ENCODE data around the gene IL22RA2. TPM values are rescaled to one million over a fixed set of nuclear protein-coding genes. Genes with fewer than 3 reads are reported as not detected.
"Not testable (repeated sequence)": the region's sequence is repeated elsewhere in the genome, so short reads cannot be mapped to it uniquely, and the experiment has no call there.

The IL22RA2 gene
- polyA plus RNA-seq, 3 donors from 2014 or later, result not detected

- Mint-ChIP-seq H3K27me3 (ENCODE audit: low read depth in 3 of 3) (peaks cover 0 to 1% (median 0%) of the 10 kb centered on the region in 3 donors), H3K4me3 (peak overlapping the region in 1 of 5 donors; percentile 50), H3K9me3 (no peaks in the 10 kb centered on the region), H3K4me1 (peaks cover 74 to 86% of the 10 kb centered on the region in 2 donors), H3K36me3 (peaks cover 13 to 19% (median 14%) of the 10 kb centered on the region in 3 donors), H3K27ac (peak overlapping the region in 2 of 6 donors; percentile 4 to 5)
- no peak for DNase-seq
These were observed 38.5 kb upstream of the IL22RA2 start for GRCh38 chr6:137211910-137212309.

- Mint-ChIP-seq H3K4me3 (no peak overlapping the region), H3K9me3 (no peaks in the 10 kb centered on the region), H3K36me3 (peaks cover 17 to 26% (median 18%) of the 10 kb centered on the region in 3 donors), H3K27ac (peak overlapping the region in 3 of 6 donors; percentile 18 to 66 (median 62)), H3K4me1 (peaks cover 71 to 81% of the 10 kb centered on the region in 2 donors), H3K27me3 (ENCODE audit: low read depth in 3 of 3) (no peaks in the 10 kb centered on the region)
- no peak for DNase-seq
These were observed 37.5 kb upstream of the IL22RA2 start for GRCh38 chr6:137210903-137211302.

- H3K9me3 Mint-ChIP-seq, result no peaks in the 10 kb centered on the region
- DNase-seq, result no peak
- H3K27ac Mint-ChIP-seq, result peak overlapping the region in 1 of 6 donors; percentile 64
- peaks cover 59% of the 10 kb centered on the region in 2 donors for H3K4me1 Mint-ChIP-seq
- H3K36me3 Mint-ChIP-seq, result peaks cover 34 to 49% (median 36%) of the 10 kb centered on the region in 3 donors
- H3K27me3 Mint-ChIP-seq (ENCODE audit: low read depth in 3 of 3), result no peaks in the 10 kb centered on the region
- no peak overlapping the region for H3K4me3 Mint-ChIP-seq
These were observed 34.8 kb upstream of the IL22RA2 start for GRCh38 chr6:137208279-137208678.

DNA sequence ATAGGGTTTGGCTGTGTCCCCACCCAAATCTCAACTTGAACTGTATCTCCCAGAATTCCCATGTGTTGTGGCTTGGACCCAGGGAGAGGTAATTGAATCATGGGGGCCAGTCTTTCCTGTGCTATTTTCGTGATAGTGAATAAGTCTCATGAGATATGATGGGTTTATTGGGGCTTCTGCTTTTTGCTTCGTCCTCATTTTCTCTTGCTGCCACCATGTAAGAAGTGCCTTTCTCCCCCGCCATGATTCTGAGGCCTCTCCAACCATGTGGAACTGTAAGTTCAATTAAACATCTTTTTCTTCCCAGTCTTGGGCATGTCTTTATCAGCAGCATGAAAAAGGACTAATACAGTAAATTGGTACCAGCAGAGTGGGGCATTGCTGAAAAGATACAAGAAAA is 34.0 kb upstream of the IL22RA2 start:
- H3K27ac Mint-ChIP-seq, result peak overlapping the region in 3 of 6 donors; percentile 2 to 29 (median 8)

DNA sequence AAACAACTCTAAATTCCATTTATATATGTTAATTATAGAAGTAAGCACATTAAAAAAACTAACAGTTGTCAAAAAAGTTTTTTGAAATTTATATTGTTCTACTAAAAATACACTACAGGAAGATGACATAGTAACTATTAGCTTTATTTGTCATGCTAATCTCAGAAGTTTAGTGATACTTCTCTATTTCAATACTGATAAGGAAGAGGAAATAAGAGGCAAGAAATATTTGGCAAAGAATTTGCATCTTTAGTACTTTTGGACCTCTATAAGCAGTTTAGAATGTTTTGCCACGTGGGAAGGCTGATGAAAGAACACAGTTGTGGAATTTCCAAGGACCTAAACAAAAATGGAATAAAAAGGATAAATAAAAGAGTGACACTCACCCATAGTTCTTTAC is 33.1 kb upstream of the IL22RA2 start:
- Mint-ChIP-seq H3K9me3 (no peaks in the 10 kb centered on the region), H3K4me1 (peaks cover 43 to 49% of the 10 kb centered on the region in 2 donors), H3K36me3 (peaks cover 40 to 62% (median 43%) of the 10 kb centered on the region in 3 donors), H3K27ac (peak overlapping the region in 1 of 6 donors; percentile 50), H3K27me3 (ENCODE audit: low read depth in 3 of 3) (no peaks in the 10 kb centered on the region), H3K4me3 (no peak overlapping the region)
- no peak for DNase-seq

More for the DNA sequence above, 34.0 kb upstream of the IL22RA2 start:
- H3K9me3 Mint-ChIP-seq; DNase-seq; H3K4me3 Mint-ChIP-seq; H3K27me3 Mint-ChIP-seq (ENCODE audit: low read depth in 3 of 3): not testable (repeated sequence)
- Mint-ChIP-seq H3K36me3 (peaks cover 37 to 54% (median 40%) of the 10 kb centered on the region in 3 donors), H3K4me1 (peaks cover 52 to 53% of the 10 kb centered on the region in 2 donors)

DNA sequence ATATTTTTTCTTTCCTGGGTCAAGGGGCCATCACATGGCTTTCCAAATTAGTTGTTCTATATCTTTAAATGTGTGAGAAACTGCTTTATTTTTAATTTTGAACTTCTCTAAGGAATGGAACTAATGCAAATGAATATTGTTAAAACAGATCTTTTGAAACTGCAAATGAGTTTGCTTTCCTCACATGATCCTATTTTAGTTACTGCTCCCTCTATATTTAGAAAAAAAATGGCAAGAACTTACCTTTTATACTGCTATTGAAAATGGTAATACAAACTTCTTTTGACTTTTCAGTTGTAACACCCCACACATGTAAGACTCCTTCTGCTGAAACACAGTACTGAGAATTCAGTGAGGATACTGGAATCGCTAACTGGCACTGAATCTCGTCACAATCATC is 29.8 kb upstream of the IL22RA2 start:
- peaks cover 24 to 28% of the 10 kb centered on the region in 2 donors for H3K4me1 Mint-ChIP-seq
- peaks cover 0 to 3% (median 0%) of the 10 kb centered on the region in 3 donors for H3K27me3 Mint-ChIP-seq (ENCODE audit: low read depth in 3 of 3)
- peak overlapping the region in 1 of 6 donors; percentile 53 for H3K27ac Mint-ChIP-seq
- H3K9me3 Mint-ChIP-seq, result no peaks in the 10 kb centered on the region
- no peak for DNase-seq
- no peak overlapping the region for H3K4me3 Mint-ChIP-seq
- H3K36me3 Mint-ChIP-seq, result peaks cover 46 to 67% (median 49%) of the 10 kb centered on the region in 3 donors

- Mint-ChIP-seq H3K4me1 (peaks cover 26 to 27% of the 10 kb centered on the region in 2 donors), H3K36me3 (peaks cover 45 to 66% (median 48%) of the 10 kb centered on the region in 3 donors), H3K9me3 (no peaks in the 10 kb centered on the region), H3K27ac (peak overlapping the region in 2 of 6 donors; percentile 12 to 37), H3K27me3 (ENCODE audit: low read depth in 3 of 3) (peaks cover 0 to 3% (median under 1%) of the 10 kb centered on the region in 3 donors), H3K4me3 (no peak overlapping the region)
- DNase-seq, result no peak
These were observed 28.6 kb upstream of the IL22RA2 start for GRCh38 chr6:137202078-137202477.

DNA sequence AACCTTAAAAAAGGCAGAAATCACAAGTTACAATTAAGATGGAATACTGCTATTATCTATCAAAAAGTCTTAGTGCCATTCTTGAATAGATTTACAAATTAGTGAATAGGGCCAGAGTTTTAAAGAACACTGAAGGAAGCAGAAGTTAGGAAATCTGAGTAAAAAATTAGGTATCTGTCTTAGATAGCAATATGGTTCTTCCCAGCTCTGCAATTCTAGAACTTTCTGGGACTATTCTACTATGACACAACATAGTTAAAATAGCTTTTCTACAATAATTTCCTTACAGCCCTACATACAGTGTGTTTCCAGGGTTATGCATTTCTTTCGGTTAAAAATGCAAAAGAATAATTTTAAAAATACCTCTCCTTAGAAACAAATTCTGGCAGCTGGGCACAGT is 27.6 kb upstream of the IL22RA2 start:
- Mint-ChIP-seq H3K9me3 (no peaks in the 10 kb centered on the region), H3K36me3 (peaks cover 40 to 62% (median 43%) of the 10 kb centered on the region in 3 donors), H3K4me3 (no peak overlapping the region), H3K4me1 (peaks cover 30 to 32% of the 10 kb centered on the region in 2 donors), H3K27ac (peak overlapping the region in 2 of 6 donors; percentile 34 to 57), H3K27me3 (ENCODE audit: low read depth in 3 of 3) (peaks cover 0 to 4% (median 3%) of the 10 kb centered on the region in 3 donors)
- no peak for DNase-seq

DNA sequence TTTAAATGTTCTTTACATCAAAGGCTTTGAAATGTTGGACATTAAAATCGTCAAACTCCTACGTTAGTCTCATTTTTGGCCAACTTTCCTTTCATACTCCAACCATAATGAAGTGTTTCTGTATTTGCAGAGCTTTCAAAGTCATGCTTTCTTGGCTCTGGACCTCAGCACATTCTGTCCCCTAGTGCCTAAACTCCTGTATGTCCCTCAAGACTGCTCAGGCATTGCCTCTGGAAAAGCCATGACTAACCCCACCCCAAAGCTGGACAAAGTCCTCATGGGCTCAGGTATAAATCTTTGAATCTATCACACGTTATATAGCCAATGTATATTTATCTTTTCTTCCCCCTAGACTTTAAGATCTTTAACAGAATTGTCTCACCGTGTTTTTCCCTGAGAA is 26.8 kb upstream of the IL22RA2 start:
- no peak for DNase-seq
- H3K4me3 Mint-ChIP-seq, result no peak overlapping the region
- H3K4me1 Mint-ChIP-seq, result peaks cover 36 to 37% of the 10 kb centered on the region in 2 donors
- no peaks in the 10 kb centered on the region for H3K9me3 Mint-ChIP-seq
- H3K27me3 Mint-ChIP-seq (ENCODE audit: low read depth in 3 of 3), result peaks cover 0 to 5% (median 3%) of the 10 kb centered on the region in 3 donors
- peaks cover 37 to 57% (median 40%) of the 10 kb centered on the region in 3 donors for H3K36me3 Mint-ChIP-seq
- H3K27ac Mint-ChIP-seq, result no peak overlapping the region

DNA sequence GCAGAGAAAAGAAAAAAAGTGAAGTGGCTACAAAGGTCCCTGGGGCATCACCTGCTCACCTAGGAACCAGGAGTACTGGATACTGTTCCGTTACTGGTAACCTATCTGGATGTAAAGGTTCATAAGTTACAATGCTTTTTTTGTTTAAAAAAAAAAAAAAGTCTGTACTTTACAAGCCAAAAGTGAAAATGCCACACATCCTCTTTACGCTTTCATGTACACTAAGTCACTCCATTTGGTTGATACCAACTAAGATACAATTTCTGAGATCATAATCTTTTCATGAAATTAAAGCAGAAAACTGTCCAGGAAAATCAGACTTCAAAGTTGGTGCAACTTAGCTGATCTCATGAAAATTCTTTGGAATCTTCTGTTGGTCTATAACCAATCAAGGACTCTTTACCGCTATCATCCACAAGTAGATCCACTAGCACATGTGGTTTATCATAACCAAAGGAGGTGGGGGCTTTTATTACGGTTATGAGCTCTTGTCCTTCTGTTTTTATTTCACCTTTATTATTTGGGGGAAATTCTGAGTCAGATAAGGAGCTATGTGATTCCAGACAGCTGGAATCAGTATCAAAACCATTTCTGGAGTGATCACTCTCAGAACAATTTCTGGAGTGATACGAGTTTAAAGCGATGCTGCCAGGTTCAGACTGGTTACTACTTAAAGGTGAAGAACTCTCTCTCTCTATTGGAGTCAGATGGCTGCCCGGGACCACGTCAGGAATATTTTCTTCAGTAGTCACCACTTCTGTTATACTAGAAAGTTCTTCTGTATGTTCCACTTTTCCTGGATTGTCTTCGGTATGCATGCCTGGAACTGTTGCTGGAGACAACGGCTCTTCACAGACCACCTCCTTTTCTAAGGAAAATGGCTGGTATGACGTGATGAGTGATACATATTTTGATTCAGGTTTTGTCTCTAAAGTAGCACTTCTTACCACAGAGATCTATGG is 24.5 kb upstream of the IL22RA2 start:
- Mint-ChIP-seq H3K27ac (peak overlapping the region in 2 of 6 donors; percentile 21 to 57), H3K4me3 (no peak overlapping the region), H3K4me1 (peaks cover 35 to 37% of the 10 kb centered on the region in 2 donors), H3K9me3 (no peaks in the 10 kb centered on the region), H3K27me3 (ENCODE audit: low read depth in 3 of 3) (peaks cover 0 to 5% (median 3%) of the 10 kb centered on the region in 3 donors), H3K36me3 (peaks cover 21 to 36% (median 24%) of the 10 kb centered on the region in 3 donors)
- DNase-seq, result no peak

DNA sequence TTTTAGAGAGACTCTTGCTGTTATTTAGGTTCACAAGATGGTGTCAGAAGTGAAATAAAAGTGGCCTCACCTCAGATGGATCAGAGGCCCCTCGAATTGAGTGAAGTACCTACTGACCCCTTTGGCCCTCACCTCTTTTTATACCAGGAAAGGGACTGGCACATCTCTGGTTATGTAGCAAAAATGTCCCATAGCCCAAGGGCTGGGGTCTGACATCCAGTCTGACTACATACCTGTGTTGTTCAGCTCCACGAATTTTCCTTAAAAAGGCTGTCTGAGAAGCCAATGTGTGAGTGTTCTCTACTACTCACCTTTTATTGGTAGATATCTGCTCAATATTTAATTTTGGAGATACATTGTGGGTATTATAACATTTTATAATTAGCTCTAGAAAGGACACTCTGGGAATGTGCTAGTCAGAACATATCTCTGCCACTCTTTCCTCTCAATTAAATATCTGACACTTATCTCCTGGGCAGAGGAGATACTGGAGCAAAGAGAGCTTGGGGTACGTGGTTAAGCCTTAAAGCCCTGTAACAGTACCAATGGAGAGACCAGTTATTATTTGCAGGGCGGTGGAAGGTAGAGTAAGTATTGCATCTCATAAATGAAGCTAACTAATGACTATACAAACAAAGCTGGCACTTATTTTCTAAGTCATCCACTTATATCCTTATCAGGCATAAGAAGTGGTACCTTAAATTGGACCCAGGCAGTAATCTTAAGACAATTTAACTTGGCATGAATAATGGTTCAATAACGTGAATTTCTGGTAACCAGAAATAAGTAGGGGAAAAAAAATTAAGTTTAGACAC is 20.0 kb upstream of the IL22RA2 start:
- Mint-ChIP-seq H3K27me3 (ENCODE audit: low read depth in 3 of 3) (peaks cover 0 to 4% (median 3%) of the 10 kb centered on the region in 3 donors), H3K4me3 (no peak overlapping the region), H3K36me3 (peaks cover 8 to 12% (median 8%) of the 10 kb centered on the region in 3 donors), H3K9me3 (no peaks in the 10 kb centered on the region), H3K4me1 (peaks cover 29 to 32% of the 10 kb centered on the region in 2 donors), H3K27ac (no peak overlapping the region)
- DNase-seq, result no peak

GRCh38 chr6:137192821-137193220 is 19.4 kb upstream of the IL22RA2 start:
- H3K27me3 Mint-ChIP-seq (ENCODE audit: low read depth in 3 of 3), result peaks cover 0 to 4% (median 3%) of the 10 kb centered on the region in 3 donors
- H3K27ac Mint-ChIP-seq, result no peak overlapping the region
- H3K36me3 Mint-ChIP-seq, result peaks cover 1 to 5% (median 2%) of the 10 kb centered on the region in 3 donors
- no peak overlapping the region for H3K4me3 Mint-ChIP-seq
- peaks cover 23 to 25% of the 10 kb centered on the region in 2 donors for H3K4me1 Mint-ChIP-seq
- peaks cover 0 to 5% (median 2%) of the 10 kb centered on the region in 6 donors for H3K9me3 Mint-ChIP-seq
- no peak for DNase-seq

DNA sequence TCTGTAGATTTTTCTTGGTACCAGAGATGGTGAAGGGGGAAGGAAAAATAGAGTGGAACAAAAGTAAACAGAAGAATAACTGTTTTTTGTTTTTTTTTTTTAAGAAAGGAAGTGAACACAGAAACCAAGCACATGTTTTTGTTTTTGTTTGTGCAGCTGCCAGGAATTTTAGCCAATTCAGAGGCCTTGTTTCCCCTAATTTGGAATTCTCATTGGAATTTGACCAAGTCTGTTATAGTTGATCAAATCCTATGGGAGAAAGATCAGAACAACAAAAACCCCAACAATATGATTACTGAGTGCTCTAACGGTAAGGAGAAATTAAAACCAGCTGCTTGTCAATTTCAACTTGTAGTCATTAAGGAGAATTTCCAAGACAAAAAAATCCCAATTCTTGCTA is 18.2 kb upstream of the IL22RA2 start:
- Mint-ChIP-seq H3K27ac (no peak overlapping the region), H3K4me3 (no peak overlapping the region), H3K9me3 (peaks cover 0 to 14% (median 6%) of the 10 kb centered on the region in 6 donors), H3K36me3 (peaks cover 0 to 6% (median 4%) of the 10 kb centered on the region in 3 donors), H3K27me3 (ENCODE audit: low read depth in 3 of 3) (peaks cover 0 to 7% (median 2%) of the 10 kb centered on the region in 3 donors), H3K4me1 (peaks cover 14 to 16% of the 10 kb centered on the region in 2 donors)
- no peak for DNase-seq
